AML-193 (cell line): ENCODE results near the gene ARL3.
A peak's percentile ranks its signal among the peaks of the same experiment; 100 is the strongest.

Source experiments
- DNase-seq, 2 experiments: peaks; one replicate each; lab custom pipeline; 2025; lab: John Stamatoyannopoulos, UW

Gene ARL3

GRCh38 chr10:102651455-102652169 lies 62.6 kb downstream of the ARL3 start:
- no peak for DNase-seq

DNA sequence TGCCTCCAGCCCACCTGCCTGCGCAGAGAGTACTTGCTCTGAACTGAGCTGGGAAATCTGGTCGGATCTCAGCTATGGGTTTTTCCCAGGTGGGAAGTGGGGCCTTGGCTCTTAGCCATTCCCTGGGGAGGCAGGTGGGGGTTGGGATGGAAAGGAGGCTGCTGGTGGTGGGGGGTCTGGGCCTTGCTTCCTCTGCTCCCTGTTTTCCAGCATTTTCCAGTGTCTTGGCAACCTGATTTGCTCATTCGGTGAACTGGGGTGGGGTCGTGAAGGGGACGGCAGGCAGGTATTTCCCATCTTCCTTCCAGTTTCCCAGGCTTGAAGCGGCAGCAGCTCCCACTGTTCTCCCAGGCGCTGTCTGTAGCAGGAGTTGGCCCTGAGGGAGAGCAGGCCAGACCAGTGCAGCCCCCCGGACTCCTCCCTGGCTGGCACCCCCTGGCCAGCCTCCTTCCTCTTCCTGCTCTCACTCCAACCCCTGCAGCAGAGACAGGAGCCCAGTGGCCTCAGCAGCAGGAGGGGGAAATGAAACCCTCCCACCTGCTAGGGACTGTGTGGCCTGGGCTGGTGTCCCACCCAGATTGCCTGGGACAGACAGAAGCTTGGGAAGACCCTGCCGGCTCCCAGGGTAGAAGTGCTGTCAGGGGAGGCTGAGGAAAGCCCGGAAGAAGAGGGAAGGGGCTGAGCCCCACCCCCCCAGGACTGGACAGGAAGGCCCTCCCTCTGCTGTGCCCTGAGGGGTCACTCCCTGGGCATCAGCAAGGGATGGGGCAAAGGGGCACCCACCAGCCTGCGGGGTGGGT lies 63.3 kb downstream of the ARL3 start:
- DNase-seq, result no peak

- no peak for DNase-seq
These were observed 64.2 kb downstream of the ARL3 start for GRCh38 chr10:102649797-102650654.

GRCh38 chr10:102648889-102649796 lies 65.1 kb downstream of the ARL3 start:
- DNase-seq, result no peak

DNA sequence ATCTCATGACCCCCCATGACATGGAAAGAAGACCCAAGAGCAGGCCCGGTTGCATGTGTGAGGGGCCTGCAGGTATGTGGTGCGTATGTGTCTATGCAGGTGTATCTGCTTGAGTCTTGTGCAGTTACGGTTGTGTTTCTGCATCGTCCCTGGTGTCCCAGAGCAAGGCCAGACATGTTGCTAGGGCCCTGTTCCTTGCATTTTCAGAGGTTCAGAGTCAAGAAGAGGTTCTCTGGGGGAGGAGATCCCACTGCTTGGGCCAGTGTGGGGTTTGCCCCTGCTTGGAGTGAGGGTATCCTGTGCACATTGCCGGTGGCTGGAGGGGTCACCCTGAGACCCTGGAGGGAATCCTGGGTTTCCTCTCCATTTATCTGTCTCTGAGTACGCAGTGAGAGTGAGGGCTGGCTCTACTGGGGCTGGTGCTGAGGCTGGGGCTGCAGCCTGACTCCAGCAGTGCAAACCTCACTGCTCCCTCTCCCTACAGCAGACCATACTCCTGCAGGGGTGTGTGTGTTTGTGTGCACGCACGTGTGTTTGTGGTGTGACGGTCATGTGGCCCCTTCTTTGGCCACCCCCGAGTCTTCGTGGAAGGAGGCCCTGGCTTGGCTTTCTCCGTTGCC lies 65.8 kb downstream of the ARL3 start:
- DNase-seq, result no peak

- no peak for DNase-seq
These were observed 66.5 kb downstream of the ARL3 start for GRCh38 chr10:102647443-102648268.

DNA sequence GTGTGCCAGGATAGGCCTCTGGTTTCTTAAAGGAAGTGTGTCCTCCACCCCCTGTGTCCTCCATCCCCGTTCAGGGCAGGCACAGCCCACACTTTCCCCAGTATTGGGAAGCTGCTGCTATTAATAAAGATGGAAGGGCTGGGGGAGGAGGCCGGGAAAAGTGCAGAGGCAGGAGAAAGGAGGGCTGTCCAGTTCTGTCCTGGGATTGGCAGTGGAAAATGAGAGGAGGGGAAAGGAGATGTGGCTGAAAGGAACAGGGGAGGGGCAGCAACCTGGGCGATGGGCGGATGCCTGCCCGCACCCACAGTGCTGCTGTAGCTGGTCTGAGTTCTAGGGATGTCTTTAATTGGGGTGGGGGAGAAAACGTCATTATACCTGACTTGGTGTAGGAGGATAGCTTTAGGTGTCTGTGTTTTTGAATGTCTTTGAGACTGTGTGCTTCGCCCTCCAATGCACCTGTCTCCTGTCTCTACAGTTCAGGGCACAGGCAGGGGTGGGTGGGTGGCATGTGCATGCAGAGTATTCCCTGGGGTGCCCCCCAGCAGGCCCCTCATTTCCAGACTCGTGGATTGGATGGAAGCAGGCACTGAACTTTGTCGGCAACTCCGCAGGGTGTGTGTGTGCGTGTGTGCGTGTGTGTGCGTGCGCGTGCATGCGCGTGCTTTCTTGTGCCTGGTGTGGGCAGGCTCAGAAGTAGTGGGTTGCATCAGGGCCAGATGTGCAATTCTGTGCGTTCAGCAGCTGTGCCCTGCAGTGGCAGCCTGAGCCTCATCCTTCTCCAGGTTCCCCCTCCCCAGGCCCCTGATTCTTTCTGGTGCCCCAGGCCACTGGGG lies 67.4 kb downstream of the ARL3 start:
- DNase-seq, result peak; percentile 66 to 67

- peak; percentile 97 to 98 for DNase-seq
These were observed 68.2 kb downstream of the ARL3 start for GRCh38 chr10:102645741-102646609.

DNA sequence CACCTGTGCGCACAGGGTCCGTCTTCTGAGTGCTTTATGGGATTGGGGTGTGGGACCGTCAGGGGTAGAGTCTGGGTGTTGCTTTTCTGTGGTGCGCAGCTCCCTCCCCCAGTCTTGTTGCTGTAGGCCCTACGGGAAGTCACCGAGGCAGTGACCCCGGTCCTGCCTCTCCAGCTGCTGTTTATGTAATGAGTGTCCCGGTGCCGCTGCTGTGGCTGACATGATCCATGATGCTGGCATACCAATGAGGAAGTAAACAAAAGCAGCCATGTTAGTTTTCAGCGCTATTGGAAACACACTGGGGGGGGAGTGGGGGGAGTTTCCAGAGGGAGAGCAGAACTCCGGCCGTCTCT lies 68.8 kb downstream of the ARL3 start:
- peak; percentile 67 to 77 for DNase-seq

- DNase-seq, result peak; percentile 57 to 64
These were observed 69.4 kb downstream of the ARL3 start for GRCh38 chr10:102644646-102645387.

- peak in 1 of 2 experiments; percentile 48 for DNase-seq
These were observed 70.0 kb downstream of the ARL3 start, which contains the start of gene TRIM8 for GRCh38 chr10:102644066-102644645. TSS of gene TRIM8 (plus strand) at chr10:102644479. CDS start at chr10:102644618, 139 bp downstream.

- peak; percentile 50 to 54 for DNase-seq
These were observed 70.7 kb downstream of the ARL3 start for GRCh38 chr10:102643336-102644065.

- peak in 1 of 2 experiments; percentile 34 for DNase-seq
These were observed 71.4 kb downstream of the ARL3 start for GRCh38 chr10:102642736-102643335.

GRCh38 chr10:102641880-102642735 lies 72.1 kb downstream of the ARL3 start:
- peak; percentile 93 to 95 for DNase-seq

DNA sequence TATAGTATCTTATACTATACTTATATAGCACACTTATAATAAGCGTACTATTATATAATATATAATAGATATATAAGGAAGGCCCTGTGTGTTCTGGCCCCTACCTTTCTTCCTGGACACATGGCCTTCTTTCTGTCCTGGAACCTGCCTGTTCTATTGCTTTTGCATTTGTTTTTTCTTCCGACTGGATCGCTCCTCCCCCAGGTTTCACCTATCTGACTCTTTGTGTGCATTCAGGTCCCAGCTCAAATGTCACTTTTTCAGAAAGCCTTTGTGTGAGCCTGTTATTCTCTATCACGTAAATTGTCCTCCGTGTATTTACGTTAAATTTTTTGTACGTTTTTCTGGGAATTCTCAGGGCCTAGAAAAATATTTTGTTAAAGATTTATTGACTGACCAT lies 72.8 kb downstream of the ARL3 start:
- DNase-seq, result no peak
